CD8-positive, alpha-beta memory T cell (primary cell): ENCODE data around the gene ESYT3. TPM values are rescaled to one million over a fixed set of nuclear protein-coding genes. Genes with fewer than 3 reads are reported as not detected.
"Not testable (repeated sequence)": the region's sequence is repeated elsewhere in the genome, so short reads cannot be mapped to it uniquely, and the experiment has no call there.

Experiments used
- CTCF ChIA-PET: fragments of 350-600 bp; sonication (Branson Sonifier 250); formaldehyde crosslinking; loops from one replicate; lab custom pipeline; 2021; ENCODE audit warnings: antibody characterized with exemption; lab: Charles Lee
- POLR2A ChIA-PET: fragments of 350-600 bp; sonication (Branson Sonifier 250); formaldehyde crosslinking; loops from one replicate; lab custom pipeline; 2021; ENCODE audit warnings: antibody characterized with exemption; lab: Charles Lee
- DNase-seq, 5 donors: peaks; one replicate each; pipeline versions ENCODE4 v3.0.0 to v3.0.0-alpha.2; 2020 to 2022; ENCODE audit warnings: mixed read lengths in 1 of 5
- H3K27ac ChIP-seq: one replicate; pipeline ENCODE4 v1.7.0; 2013; ENCODE audit warnings: low read depth, mild to moderate bottlenecking, low read length, moderate library complexity
- H3K27me3 ChIP-seq: 2 replicates; pipeline ENCODE4 v1.7.0; 2013; ENCODE audit warnings: low read length, mild to moderate bottlenecking; ENCODE audit not compliant: insufficient read depth, poor library complexity, severe bottlenecking
- H3K36me3 ChIP-seq: 2 replicates; pipeline ENCODE4 v1.7.0; 2013; ENCODE audit warnings: mild to moderate bottlenecking, low read length, moderate library complexity; ENCODE audit not compliant: insufficient read depth
- H3K4me1 ChIP-seq: 2 replicates; pipeline ENCODE4 v1.7.0; 2013; ENCODE audit warnings: mild to moderate bottlenecking, low read length, moderate library complexity; ENCODE audit not compliant: insufficient read depth
- H3K4me3 ChIP-seq: 2 replicates; pipeline ENCODE4 v1.7.0; 2013; ENCODE audit warnings: mild to moderate bottlenecking, low read length
- H3K9me3 ChIP-seq: 2 replicates; pipeline ENCODE4 v1.7.0; 2013; ENCODE audit warnings: mild to moderate bottlenecking, low read length
- H3K27ac Mint-ChIP-seq, 8 donors: one replicate each; pipeline ENCODE4 v1.8.0; 2020 to 2021; ENCODE audit warnings: mixed read lengths in 8 of 8, mild to moderate bottlenecking in 6 of 8, inconsistent platforms in 3 of 8, moderate library complexity in 3 of 8
- H3K27me3 Mint-ChIP-seq, 2 donors: one replicate each; pipeline ENCODE4 v1.8.0; 2020 to 2021; ENCODE audit warnings: mixed read lengths in 2 of 2, mild to moderate bottlenecking in 1 of 2, moderate library complexity in 1 of 2
- H3K36me3 Mint-ChIP-seq, 3 donors: one replicate each; pipeline ENCODE4 v1.8.0; 2020 to 2021; ENCODE audit warnings: mixed read lengths in 3 of 3, inconsistent platforms in 1 of 3, mild to moderate bottlenecking in 1 of 3
- H3K4me1 Mint-ChIP-seq, 3 donors: one replicate each; pipeline ENCODE4 v1.8.0; 2020 to 2021; ENCODE audit warnings: mixed read lengths in 3 of 3, inconsistent platforms in 1 of 3, mild to moderate bottlenecking in 1 of 3
- H3K4me3 Mint-ChIP-seq, 7 donors: one replicate each; pipeline ENCODE4 v1.8.0; 2020 to 2021; ENCODE audit warnings: mixed read lengths in 7 of 7, mild to moderate bottlenecking in 6 of 7, moderate library complexity in 4 of 7, inconsistent platforms in 2 of 7
- H3K9me3 Mint-ChIP-seq, 5 donors: one replicate each; pipeline ENCODE4 v1.8.0; 2020 to 2022; ENCODE audit warnings: mixed read lengths in 5 of 5, mild to moderate bottlenecking in 3 of 5, moderate library complexity in 2 of 5, inconsistent platforms in 1 of 5
- polyA plus RNA-seq: library from polyadenylated mRNA; unstranded; fragments of 300-500 nt; fragmentation: Illumina TruSeq; gene quantifications from one replicate; pipeline ENCODE4 v1.2.3, GENCODE V29; 2021
- total RNA-seq, 2 experiments: library from RNA; stranded (reverse); gene quantifications; one replicate each; pipeline ENCODE4 v1.2.3, GENCODE V29; 2021

The ESYT3 gene
- total and polyA plus RNA-seq, 3 experiments from 2014 or later: 0.07 TPM; not detected in 1

GRCh38 chr3:138416236-138416635 is 18.2 kb upstream of the ESYT3 start:
- H3K4me3 Mint-ChIP-seq, H3K4me1 ChIP-seq, H3K9me3 Mint-ChIP-seq, H3K27ac Mint-ChIP-seq, H3K4me1 Mint-ChIP-seq, POLR2A ChIA-PET, H3K27ac ChIP-seq, H3K9me3 ChIP-seq, H3K36me3 Mint-ChIP-seq, DNase-seq, H3K4me3 ChIP-seq, H3K27me3 ChIP-seq, H3K36me3 ChIP-seq: not testable (repeated sequence)
- CTCF ChIA-PET: interaction anchor here (1.7 to 6.0 kb wide), 3 partner anchors 8 to 507 kb away, joined by 11 to 46 read pairs (median 15); no protein-coding TSS in a partner anchor
- peaks cover 16 to 30% of the 10 kb centered on the region in 2 donors for H3K27me3 Mint-ChIP-seq

- H3K4me1 ChIP-seq: peaks cover 4% of the 10 kb centered on the region
- H3K27ac Mint-ChIP-seq: no peak overlapping the region
- no peak overlapping the region for H3K4me3 ChIP-seq
- ChIA-PET POLR2A (no interaction called here), CTCF (interaction anchor here (0.6 to 6.0 kb wide), 16 partner anchors 10 to 954 kb away, joined by 3 to 46 read pairs (median 4); partner anchors contain the start of genes CEP70 and ESYT3)
- H3K4me3 Mint-ChIP-seq: no peak overlapping the region
- H3K36me3 ChIP-seq: no peaks in the 10 kb centered on the region
- no peaks in the 10 kb centered on the region for H3K36me3 Mint-ChIP-seq
- no peak overlapping the region for H3K27ac ChIP-seq
- H3K27me3 ChIP-seq: peaks cover 4% of the 10 kb centered on the region
- peak; percentile 17 to 67 (median 37) for DNase-seq
- peaks cover 12 to 25% of the 10 kb centered on the region in 2 donors for H3K27me3 Mint-ChIP-seq
- H3K9me3 Mint-ChIP-seq: peaks cover 0 to 3% (median 0%) of the 10 kb centered on the region in 5 donors
- H3K9me3 ChIP-seq: no peaks in the 10 kb centered on the region
- no peaks in the 10 kb centered on the region for H3K4me1 Mint-ChIP-seq
Observed at GRCh38 chr3:138417559-138417982, 16.8 kb upstream of the ESYT3 start.

- Mint-ChIP-seq H3K36me3 (no peaks in the 10 kb centered on the region), H3K4me3 (no peak overlapping the region), H3K4me1 (no peaks in the 10 kb centered on the region), H3K27ac (peak overlapping the region in 1 of 8 donors; percentile 52), H3K27me3 (peaks cover 12 to 25% of the 10 kb centered on the region in 2 donors), H3K9me3 (peaks cover 0 to 3% (median 0%) of the 10 kb centered on the region in 5 donors)
- no peaks in the 10 kb centered on the region for H3K9me3 ChIP-seq
- CTCF ChIA-PET: interaction anchor here (1.3 to 6.0 kb wide), 5 partner anchors 11 to 504 kb away, joined by 3 to 46 read pairs (median 12); partner anchors contain the start of gene ESYT3
- H3K36me3 ChIP-seq: no peaks in the 10 kb centered on the region
- no peak for DNase-seq
- H3K4me3 ChIP-seq: no peak overlapping the region
- peaks cover 4% of the 10 kb centered on the region for H3K27me3 ChIP-seq
- no peak overlapping the region for H3K27ac ChIP-seq
- POLR2A ChIA-PET: no interaction called here
- H3K4me1 ChIP-seq: peaks cover 4% of the 10 kb centered on the region
Observed at GRCh38 chr3:138418601-138419206, 15.7 kb upstream of the ESYT3 start.

GRCh38 chr3:138423316-138423715 is 11.1 kb upstream of the ESYT3 start:
- ChIA-PET POLR2A (no interaction called here), CTCF (no interaction called here)
- Histone ChIP-seq H3K4me1 (no peaks in the 10 kb centered on the region), H3K4me3 (no peak overlapping the region), H3K9me3 (no peaks in the 10 kb centered on the region), H3K27ac (no peak overlapping the region), H3K27me3 (no peaks in the 10 kb centered on the region), H3K36me3 (no peaks in the 10 kb centered on the region)
- H3K4me3 Mint-ChIP-seq: no peak overlapping the region
- H3K27ac Mint-ChIP-seq: no peak overlapping the region
- no peaks in the 10 kb centered on the region for H3K36me3 Mint-ChIP-seq
- peaks cover 8 to 10% of the 10 kb centered on the region in 2 donors for H3K27me3 Mint-ChIP-seq
- DNase-seq: no peak
- no peaks in the 10 kb centered on the region for H3K4me1 Mint-ChIP-seq
- peaks cover 0 to 3% (median 0%) of the 10 kb centered on the region in 5 donors for H3K9me3 Mint-ChIP-seq

GRCh38 chr3:138424323-138424722 is 10.1 kb upstream of the ESYT3 start:
- no peaks in the 10 kb centered on the region for H3K9me3 ChIP-seq
- POLR2A ChIA-PET: no interaction called here
- CTCF ChIA-PET: no interaction called here
- H3K4me3 Mint-ChIP-seq: no peak overlapping the region
- no peak overlapping the region for H3K4me3 ChIP-seq
- no peaks in the 10 kb centered on the region for H3K36me3 ChIP-seq
- H3K36me3 Mint-ChIP-seq: no peaks in the 10 kb centered on the region
- no peaks in the 10 kb centered on the region for H3K27me3 ChIP-seq
- H3K27ac ChIP-seq: no peak overlapping the region
- no peaks in the 10 kb centered on the region for H3K4me1 Mint-ChIP-seq
- peaks cover 8 to 11% of the 10 kb centered on the region in 2 donors for H3K27me3 Mint-ChIP-seq
- no peak for DNase-seq
- H3K4me1 ChIP-seq: no peaks in the 10 kb centered on the region
- H3K9me3 Mint-ChIP-seq: peaks cover 0 to 3% (median 0%) of the 10 kb centered on the region in 5 donors
- no peak overlapping the region for H3K27ac Mint-ChIP-seq

GRCh38 chr3:138426211-138426610 is 8.2 kb upstream of the ESYT3 start:
- no peaks in the 10 kb centered on the region for H3K36me3 Mint-ChIP-seq
- no peaks in the 10 kb centered on the region for H3K27me3 ChIP-seq
- no peak overlapping the region for H3K4me3 Mint-ChIP-seq
- no peaks in the 10 kb centered on the region for H3K36me3 ChIP-seq
- no peak overlapping the region for H3K27ac Mint-ChIP-seq
- H3K4me3 ChIP-seq: no peak overlapping the region
- H3K4me1 Mint-ChIP-seq: no peaks in the 10 kb centered on the region
- H3K4me1 ChIP-seq: no peaks in the 10 kb centered on the region
- ChIA-PET CTCF (interaction anchor here (3.9 kb wide), 1 partner anchor 9 kb away, joined by 16 read pairs; no protein-coding TSS in a partner anchor), POLR2A (no interaction called here)
- no peaks in the 10 kb centered on the region for H3K9me3 ChIP-seq
- H3K9me3 Mint-ChIP-seq: peaks cover 0 to 3% (median 0%) of the 10 kb centered on the region in 5 donors
- no peak overlapping the region for H3K27ac ChIP-seq
- DNase-seq: no peak
- H3K27me3 Mint-ChIP-seq: peaks cover 11 to 17% of the 10 kb centered on the region in 2 donors

- H3K4me3 Mint-ChIP-seq, H3K27ac Mint-ChIP-seq, H3K4me1 Mint-ChIP-seq, POLR2A ChIA-PET, H3K4me1 ChIP-seq, H3K27me3 ChIP-seq, DNase-seq, H3K27ac ChIP-seq, H3K9me3 ChIP-seq, H3K4me3 ChIP-seq, H3K36me3 ChIP-seq, H3K9me3 Mint-ChIP-seq, H3K36me3 Mint-ChIP-seq: not testable (repeated sequence)
- CTCF ChIA-PET: interaction anchor here (3.9 kb wide), 1 partner anchor 9 kb away, joined by 16 read pairs; no protein-coding TSS in a partner anchor
- peaks cover 14 to 19% of the 10 kb centered on the region in 2 donors for H3K27me3 Mint-ChIP-seq
Observed at GRCh38 chr3:138426754-138427153, 7.7 kb upstream of the ESYT3 start.

- Mint-ChIP-seq H3K27me3 (peaks cover 28 to 35% of the 10 kb centered on the region in 2 donors), H3K27ac (no peak overlapping the region), H3K4me3 (no peak overlapping the region), H3K9me3 (no peaks in the 10 kb centered on the region), H3K36me3 (no peaks in the 10 kb centered on the region), H3K4me1 (peaks cover 6 to 14% (median 10%) of the 10 kb centered on the region in 3 donors)
- POLR2A ChIA-PET: no interaction called here
- H3K27me3 ChIP-seq: peaks cover 3% of the 10 kb centered on the region
- H3K4me3 ChIP-seq: no peak overlapping the region
- CTCF ChIA-PET: interaction anchor here (1.6 to 3.2 kb wide), 2 partner anchors 12 to 23 kb away, joined by 3 to 12 read pairs; no protein-coding TSS in a partner anchor
- no peak overlapping the region for H3K27ac ChIP-seq
- no peaks in the 10 kb centered on the region for H3K36me3 ChIP-seq
- no peak for DNase-seq
- no peaks in the 10 kb centered on the region for H3K4me1 ChIP-seq
- H3K9me3 ChIP-seq: no peaks in the 10 kb centered on the region
Observed at GRCh38 chr3:138429665-138430064, 4.8 kb upstream of the ESYT3 start.
